ENCODE results near the gene VAMP8.

The VAMP8 gene

GRCh38 chr2:85577063-85577385, 362 bp upstream of the VAMP8 start:
- no peak overlapping the region for H3K27ac ChIP-seq
- TF ChIP-seq, protein P1, sequence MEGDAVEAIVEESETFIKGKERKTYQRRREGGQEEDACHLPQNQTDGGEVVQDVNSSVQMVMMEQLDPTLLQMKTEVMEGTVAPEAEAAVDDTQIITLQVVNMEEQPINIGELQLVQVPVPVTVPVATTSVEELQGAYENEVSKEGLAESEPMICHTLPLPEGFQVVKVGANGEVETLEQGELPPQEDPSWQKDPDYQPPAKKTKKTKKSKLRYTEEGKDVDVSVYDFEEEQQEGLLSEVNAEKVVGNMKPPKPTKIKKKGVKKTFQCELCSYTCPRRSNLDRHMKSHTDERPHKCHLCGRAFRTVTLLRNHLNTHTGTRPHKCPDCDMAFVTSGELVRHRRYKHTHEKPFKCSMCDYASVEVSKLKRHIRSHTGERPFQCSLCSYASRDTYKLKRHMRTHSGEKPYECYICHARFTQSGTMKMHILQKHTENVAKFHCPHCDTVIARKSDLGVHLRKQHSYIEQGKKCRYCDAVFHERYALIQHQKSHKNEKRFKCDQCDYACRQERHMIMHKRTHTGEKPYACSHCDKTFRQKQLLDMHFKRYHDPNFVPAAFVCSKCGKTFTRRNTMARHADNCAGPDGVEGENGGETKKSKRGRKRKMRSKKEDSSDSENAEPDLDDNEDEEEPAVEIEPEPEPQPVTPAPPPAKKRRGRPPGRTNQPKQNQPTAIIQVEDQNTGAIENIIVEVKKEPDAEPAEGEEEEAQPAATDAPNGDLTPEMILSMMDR (conservative IDR thresholded peaks at IDR 0.05): no peak

- H3K27ac ChIP-seq: no peak overlapping the region
Measured at GRCh38 chr2:85578243-85579180, 1.1 kb downstream of the VAMP8 start.

DNA sequence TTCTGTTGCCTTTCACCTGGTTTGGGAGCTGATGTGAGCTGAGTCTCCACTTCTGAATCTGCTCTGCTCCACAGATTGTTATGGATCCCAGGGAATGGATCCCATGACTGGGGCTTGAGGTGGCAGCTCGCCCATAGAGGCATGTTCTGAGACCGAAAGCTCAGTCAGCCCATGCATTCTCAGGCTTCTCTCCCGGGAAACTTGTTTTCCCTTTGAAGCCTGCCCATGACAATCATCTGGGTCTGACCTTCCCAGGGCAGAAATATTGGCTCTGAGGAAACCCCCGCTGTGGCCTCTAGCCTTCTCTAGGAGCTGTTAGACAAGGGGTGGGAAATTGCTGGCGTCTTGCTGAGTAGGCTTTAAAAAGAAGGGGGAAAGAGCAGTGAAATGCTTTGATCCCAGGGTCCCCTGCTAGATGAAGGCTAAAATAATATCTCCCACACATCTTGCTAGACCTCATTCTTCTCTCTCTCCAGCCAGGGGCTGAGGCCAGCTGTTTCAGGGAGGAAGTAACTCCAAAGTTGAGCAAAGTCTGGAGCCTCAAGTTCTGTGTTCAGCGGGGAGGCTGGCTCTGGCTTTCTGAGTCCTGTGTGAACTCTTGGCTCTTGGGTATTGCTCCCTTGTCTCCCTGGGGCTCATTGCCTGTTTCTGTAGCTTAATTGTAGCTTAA, 2.0 kb downstream of the VAMP8 start:
- TF ChIP-seq, protein P1 (conservative IDR thresholded peaks at IDR 0.05): no peak
- H3K27ac ChIP-seq: no peak overlapping the region

More at GRCh38 chr2:85578243-85579180, 1.1 kb downstream of the VAMP8 start:
- TF ChIP-seq, protein P1 (conservative IDR thresholded peaks at IDR 0.05): no peak

GRCh38 chr2:85580206-85580605, 2.8 kb downstream of the VAMP8 start:
- H3K27ac ChIP-seq: no peak overlapping the region
- TF ChIP-seq, protein P1 (conservative IDR thresholded peaks at IDR 0.05): no peak

DNA sequence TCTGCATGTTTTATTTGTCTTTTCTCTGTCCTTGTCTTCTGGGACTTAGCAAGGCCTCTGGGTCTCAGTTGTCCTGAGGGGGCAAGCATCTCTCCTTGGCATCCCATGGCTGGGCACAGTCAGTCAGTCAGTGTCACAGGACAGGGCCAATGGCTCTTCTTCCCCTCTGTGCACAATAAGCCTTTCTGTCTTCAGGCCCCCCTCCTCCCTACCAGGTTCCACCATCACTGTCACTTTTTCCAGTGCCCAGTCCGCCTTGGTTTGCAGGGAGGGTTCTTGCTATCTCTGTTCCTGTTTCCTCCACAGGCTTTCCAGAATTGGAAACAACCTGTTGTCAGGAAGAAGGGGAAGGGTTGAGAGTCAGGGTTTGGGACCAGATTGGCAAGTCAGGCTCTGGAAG, 5.1 kb downstream of the VAMP8 start:
- TF ChIP-seq, protein P1 (conservative IDR thresholded peaks at IDR 0.05): no peak

DNA sequence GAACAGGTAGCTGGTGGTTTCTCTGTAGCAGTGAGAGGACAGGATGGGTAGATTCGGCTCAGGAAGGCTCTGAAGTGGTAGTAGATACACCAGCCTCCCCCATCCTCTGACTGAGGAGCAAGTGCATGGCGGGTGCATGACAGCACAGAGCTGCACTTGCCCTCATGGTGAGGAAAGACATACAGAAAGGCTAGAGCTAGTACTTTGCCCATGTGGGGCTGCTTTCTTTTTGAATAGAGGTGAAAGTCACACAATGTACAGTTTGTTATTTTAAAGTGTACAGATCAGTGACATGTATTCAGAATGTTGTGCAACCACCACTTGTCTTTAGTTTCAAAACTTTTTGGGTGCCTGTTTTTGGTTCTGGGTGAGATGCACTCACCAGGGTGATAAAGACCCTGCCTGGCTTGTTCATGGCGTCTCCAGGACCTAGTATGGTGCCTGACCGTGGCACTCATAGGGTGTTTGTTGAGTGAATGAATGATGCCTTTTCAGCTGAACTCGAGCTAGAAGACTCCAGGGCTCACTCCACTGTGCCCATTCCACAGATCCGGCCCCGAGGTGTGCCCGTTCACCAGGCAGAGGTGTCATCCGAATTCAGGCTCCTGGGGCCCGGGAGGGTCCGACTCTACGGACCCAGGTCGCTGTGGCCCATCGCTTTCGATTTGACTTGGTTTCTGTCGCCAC, 6.4 kb downstream of the VAMP8 start:
- no peak overlapping the region for H3K27ac ChIP-seq
- TF ChIP-seq, protein P1 (conservative IDR thresholded peaks at IDR 0.05): no peak

More for the DNA sequence above, 5.1 kb downstream of the VAMP8 start:
- no peak overlapping the region for H3K27ac ChIP-seq

- TF ChIP-seq, protein P1 (conservative IDR thresholded peaks at IDR 0.05): no peak
- H3K27ac ChIP-seq: no peak within 1 kb of the TSS
Measured at GRCh38 chr2:85584354-85584856, 7.0 kb downstream of the VAMP8 start, which contains the start of gene VAMP5. VAMP5 (plus strand) TSS chr2:85584431; CDS start chr2:85584491, 60 bp downstream.

Measured in VCaP (cell line).